ENCODE data around the gene CD101.

Gene CD101

GRCh38 chr1:116986421-116987255 is 14.9 kb upstream of the CD101 start:
- DNase-seq (ENCODE audit: low read depth in 2 of 2, low spot score in 1 of 2): no peak

GRCh38 chr1:116987256-116987555 is 14.4 kb upstream of the CD101 start:
- DNase-seq (ENCODE audit: low read depth in 2 of 2, low spot score in 1 of 2): peak; percentile 18 to 38

- DNase-seq (ENCODE audit: low read depth in 2 of 2, low spot score in 1 of 2): no peak
Observed at GRCh38 chr1:116988248-116988647, 13.3 kb upstream of the CD101 start.

GRCh38 chr1:116988908-116989307 is 12.7 kb upstream of the CD101 start:
- DNase-seq (ENCODE audit: low read depth in 2 of 2, low spot score in 1 of 2): no peak

- no peak for DNase-seq (ENCODE audit: low read depth in 2 of 2, low spot score in 1 of 2)
Observed at GRCh38 chr1:116989835-116990234, 11.7 kb upstream of the CD101 start.

- no peak for DNase-seq (ENCODE audit: low read depth in 2 of 2, low spot score in 1 of 2)
Observed at GRCh38 chr1:116990612-116991151, 10.9 kb upstream of the CD101 start.

- DNase-seq (ENCODE audit: low read depth in 2 of 2, low spot score in 1 of 2): no peak
Observed at GRCh38 chr1:116991171-116991845, 10.3 kb upstream of the CD101 start.

- DNase-seq (ENCODE audit: low read depth in 2 of 2, low spot score in 1 of 2): no peak
Observed at GRCh38 chr1:116991918-116992317, 9.6 kb upstream of the CD101 start.

- no peak for DNase-seq (ENCODE audit: low read depth in 2 of 2, low spot score in 1 of 2)
Observed at GRCh38 chr1:116993286-116993685, 8.3 kb upstream of the CD101 start.

GRCh38 chr1:116994411-116994810 is 7.1 kb upstream of the CD101 start:
- no peak for DNase-seq (ENCODE audit: low read depth in 2 of 2, low spot score in 1 of 2)

- DNase-seq (ENCODE audit: low read depth in 2 of 2, low spot score in 1 of 2): no peak
Observed at GRCh38 chr1:116997066-116997465, 4.5 kb upstream of the CD101 start.

GRCh38 chr1:116997636-116998035 is 3.9 kb upstream of the CD101 start:
- DNase-seq (ENCODE audit: low read depth in 2 of 2, low spot score in 1 of 2): no peak

- DNase-seq (ENCODE audit: low read depth in 2 of 2, low spot score in 1 of 2): no peak
Observed at GRCh38 chr1:116999596-116999995, 2.0 kb upstream of the CD101 start.

- DNase-seq (ENCODE audit: low read depth in 2 of 2, low spot score in 1 of 2): no peak
Observed at GRCh38 chr1:117000142-117000541, 1.4 kb upstream of the CD101 start.

- no peak for DNase-seq (ENCODE audit: low read depth in 2 of 2, low spot score in 1 of 2)
Observed at GRCh38 chr1:117003223-117003875, 1.8 kb downstream of the CD101 start.

GRCh38 chr1:117007719-117008013 is 6.1 kb downstream of the CD101 start:
- DNase-seq (ENCODE audit: low read depth in 2 of 2, low spot score in 1 of 2): no peak

- no peak for DNase-seq (ENCODE audit: low read depth in 2 of 2, low spot score in 1 of 2)
Observed at GRCh38 chr1:117008656-117009055, 7.1 kb downstream of the CD101 start.

GRCh38 chr1:117009132-117009531 is 7.6 kb downstream of the CD101 start:
- DNase-seq (ENCODE audit: low read depth in 2 of 2, low spot score in 1 of 2): no peak

GRCh38 chr1:117010310-117010969 is 8.9 kb downstream of the CD101 start:
- no peak for DNase-seq (ENCODE audit: low read depth in 2 of 2, low spot score in 1 of 2)

- DNase-seq (ENCODE audit: low read depth in 2 of 2, low spot score in 1 of 2): no peak
Observed at GRCh38 chr1:117011334-117011733, 9.8 kb downstream of the CD101 start.

GRCh38 chr1:117013309-117013858 is 11.8 kb downstream of the CD101 start:
- DNase-seq (ENCODE audit: low read depth in 2 of 2, low spot score in 1 of 2): no peak

Data from stimulated activated CD8-positive, alpha-beta memory T cell treated with anti-CD3 and anti-CD28 coated beads, Interleukin-4, amount 100 ng/mL, for 1 hour (primary cell).